AG20443 (cell line): ENCODE results near the gene PLCH2.

Source experiments
- DNase-seq: peaks from one replicate; pipeline ENCODE4 v3.0.0; 2012; ENCODE audit warnings: low spot score, mixed read lengths

PLCH2 gene

DNA sequence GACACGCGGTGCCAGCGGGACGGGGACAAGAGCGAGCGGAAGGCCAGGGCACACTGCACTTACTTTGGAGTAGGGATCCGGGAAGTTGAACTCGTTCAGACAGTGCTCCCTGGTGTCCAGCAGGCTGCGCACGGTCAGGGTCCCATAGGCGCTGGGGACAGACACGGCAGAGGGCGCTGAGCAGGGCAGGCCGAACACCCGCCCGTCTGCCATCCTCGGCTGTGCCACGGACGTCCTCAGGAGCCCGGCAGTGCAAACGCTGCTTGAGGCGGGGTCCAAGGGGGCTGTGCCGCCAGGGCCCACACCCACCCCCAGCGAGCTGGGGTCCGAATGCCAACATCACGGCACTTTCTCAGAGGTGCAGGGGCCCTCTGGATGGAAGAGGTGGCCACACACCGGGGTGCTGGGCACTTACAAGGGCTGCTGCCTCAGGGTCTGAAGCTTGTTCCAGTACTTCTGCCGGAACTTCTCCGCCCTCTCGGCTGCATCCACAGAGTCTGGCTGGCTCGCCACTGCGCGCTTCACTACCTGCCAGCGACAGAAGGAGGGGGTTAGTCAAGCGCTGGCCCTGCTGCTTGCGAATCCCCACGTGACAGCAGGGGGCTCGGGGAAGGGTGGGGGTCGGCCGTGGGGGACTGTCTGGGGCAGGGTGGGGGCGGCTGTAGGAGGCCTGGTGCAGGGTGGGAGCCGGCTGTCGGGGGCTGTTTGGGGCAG, 38.0 kb downstream of the PLCH2 start:
- no peak for DNase-seq

DNA sequence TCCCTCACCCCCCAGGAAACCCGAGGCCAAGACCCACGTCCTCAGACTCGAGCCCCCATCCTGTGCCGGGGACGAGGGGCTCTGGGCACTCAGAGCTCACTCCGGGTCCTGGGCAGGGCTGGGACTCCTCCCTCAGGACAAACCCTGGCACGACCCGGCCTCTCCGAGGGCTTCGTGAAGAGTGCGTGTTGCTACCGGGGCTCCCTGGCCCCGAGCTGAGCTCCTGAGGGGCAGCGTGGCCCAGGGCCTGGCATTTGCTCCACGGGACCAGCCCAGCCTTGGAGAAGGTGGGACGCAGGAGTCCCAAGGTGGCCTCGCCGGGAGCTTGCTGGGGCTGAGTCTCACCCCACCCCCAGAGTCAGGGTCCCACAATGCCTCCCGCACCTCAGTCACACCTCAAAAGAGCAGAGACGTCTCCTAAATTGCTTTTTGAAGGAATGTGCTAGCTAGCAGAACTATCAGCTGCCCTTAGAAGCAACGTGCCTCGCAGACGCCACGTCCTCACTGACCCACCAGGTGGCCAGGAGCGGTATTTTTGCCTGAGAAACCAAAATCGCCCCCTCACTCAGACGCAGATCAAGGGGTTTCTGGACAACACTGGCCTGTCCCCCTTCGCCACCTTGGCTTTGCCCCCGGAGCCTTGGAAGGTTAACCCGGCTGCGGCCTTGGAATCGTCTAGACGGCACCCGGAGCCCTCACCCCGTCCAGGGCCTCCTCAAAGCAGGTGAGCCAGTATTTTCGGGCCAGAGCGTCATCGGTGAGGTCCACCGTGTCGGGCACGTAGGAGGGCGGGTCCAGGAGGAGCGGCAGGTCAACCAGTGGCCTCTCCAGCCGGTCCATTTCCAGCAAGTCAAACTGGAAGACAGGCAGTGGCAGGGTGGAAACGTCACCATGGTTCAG, 39.0 kb downstream of the PLCH2 start:
- DNase-seq: no peak

DNA sequence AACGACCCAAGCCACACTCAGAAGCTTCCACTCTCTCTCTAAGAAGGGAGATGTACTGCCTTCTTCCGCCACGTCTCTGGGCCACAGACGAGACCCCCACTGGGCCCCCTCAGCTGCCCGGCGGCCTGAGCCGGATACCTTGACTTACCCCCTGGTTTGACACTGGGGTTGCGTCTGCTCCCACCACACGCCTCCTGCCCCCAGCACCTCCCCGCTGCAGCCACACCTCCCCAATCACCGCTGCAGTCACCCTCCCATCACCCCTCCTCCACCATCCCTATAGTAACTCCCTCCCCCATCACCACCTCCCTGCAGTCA, 39.6 kb downstream of the PLCH2 start:
- no peak for DNase-seq

DNA sequence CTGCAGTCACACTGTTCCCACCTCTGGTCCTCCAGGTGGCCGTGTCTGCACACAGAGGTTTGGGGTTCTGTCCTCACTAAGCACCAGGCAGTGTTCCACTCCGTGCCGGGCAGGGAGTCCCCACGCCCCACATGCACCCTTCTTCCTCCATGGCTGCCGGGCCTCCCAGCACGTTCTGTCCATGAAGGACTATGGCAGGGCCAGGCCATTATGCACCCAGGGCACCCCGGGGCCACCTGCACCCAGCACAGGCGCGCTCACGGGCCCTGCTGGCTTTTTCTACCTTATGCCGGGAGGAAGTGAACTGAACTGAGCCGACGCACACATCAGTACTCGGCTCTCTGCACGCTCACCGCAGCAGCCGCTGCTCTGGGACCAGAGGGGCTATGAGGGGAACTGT, 40.0 kb downstream of the PLCH2 start:
- no peak for DNase-seq

DNA sequence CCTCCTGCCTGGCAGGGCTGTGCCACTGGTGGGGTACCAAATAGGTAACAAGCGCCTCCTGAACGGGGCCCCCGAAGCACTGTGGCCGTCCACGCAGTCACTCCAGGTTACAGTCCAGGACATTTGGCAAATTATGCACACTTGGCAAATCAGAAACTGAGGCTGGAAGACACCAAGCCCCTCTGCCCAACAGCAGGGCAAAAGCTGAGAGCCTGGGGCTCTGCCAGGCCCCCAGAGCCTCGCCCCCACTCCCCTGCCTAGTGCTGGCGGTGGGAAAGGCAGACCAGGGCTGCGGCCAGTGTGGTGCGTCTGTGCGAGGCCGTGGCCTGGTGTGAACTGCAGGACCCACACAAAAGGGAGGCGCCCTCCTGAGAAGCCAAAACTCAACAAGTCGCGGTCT, 40.9 kb downstream of the PLCH2 start:
- DNase-seq: no peak

DNA sequence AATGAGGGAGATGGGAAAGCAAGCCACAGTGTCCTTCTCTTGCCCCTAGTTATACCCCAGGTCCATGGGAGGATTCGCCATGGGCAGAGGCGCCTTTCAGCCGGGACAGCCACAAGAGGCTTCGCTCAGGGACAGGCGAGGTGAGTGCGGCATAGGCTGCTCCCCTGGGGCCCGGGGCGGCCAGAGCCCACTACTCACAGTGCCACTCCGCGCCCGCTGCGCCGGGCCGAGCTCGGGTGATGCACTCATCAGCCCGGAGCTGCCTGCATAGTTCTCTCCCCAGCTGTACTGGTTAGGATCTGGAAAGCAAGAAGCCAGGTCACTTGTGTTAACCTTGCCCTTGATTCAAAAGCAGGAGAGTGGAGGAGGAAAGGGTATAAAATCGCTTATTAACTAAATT, 41.9 kb downstream of the PLCH2 start:
- DNase-seq: no peak

DNA sequence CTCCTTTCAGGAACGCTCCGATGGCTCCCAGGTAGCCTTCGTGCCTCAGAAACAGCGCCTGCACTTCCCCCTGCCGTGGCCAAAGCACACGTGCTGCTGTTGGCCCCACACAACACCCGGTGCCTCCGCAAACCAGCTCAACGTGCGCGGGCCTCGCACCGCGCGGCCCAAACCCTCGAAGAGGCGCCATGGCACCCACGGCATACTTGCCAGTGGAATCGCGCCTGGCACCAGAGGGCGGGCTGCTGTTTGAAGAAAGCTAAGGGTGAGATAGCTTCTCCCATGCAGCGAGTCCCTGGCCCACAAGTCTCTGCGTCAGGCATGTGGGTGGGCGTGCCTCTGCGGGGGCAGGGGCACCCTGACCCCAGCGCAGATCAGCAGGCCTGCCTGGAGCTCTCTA, 42.4 kb downstream of the PLCH2 start:
- no peak for DNase-seq

DNA sequence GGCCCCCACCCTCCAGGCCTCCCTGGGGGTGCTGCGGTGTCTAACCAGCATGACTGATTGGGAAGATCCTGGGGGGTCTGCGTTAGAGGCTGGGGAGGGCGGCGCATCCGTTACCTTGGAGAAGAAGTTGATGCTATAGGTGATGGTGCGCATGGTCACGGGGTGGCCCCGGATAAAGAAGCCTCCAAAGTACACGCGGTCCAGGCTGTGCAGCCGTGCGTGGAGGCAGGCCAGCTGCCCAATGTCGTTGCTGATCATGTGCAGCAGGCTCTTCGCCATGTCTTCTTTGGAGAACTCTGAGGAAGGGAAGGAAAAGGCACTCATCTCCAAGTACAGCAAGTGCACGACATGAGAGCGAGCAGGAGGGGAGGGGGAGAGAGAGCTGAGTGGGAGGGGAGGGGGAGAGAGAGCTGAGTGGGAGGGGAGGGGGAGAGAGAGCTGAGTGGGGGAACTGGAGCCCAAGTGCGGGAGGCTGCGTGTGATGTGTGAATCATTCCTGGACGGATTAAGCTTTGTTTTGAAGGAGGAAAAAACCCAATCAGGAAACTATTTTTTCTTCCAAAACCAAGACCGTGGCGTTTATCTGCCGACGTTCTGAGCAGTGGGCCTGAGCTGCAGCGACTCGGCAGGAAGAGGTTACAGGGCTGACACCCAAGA, 43.1 kb downstream of the PLCH2 start:
- DNase-seq: no peak

DNA sequence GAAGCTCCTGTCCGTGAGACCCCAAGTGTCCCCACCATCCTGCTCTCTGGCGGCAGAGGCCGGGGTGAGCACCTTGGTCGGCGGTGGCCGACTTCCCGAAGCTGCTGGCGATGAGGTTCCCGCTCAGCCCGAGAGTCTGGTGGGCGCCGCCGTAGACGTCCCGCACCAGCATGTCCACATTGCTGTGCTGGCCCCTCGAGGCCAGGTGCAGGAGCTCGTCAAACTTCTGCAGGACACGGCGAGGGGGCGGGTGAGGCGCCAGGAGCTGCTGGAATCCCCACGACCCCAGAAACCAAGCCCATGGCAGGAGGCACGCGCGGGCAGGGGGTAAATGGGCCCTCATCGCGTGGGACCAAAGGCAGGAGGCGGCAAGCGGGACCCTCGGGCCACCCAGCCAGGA, 43.6 kb downstream of the PLCH2 start:
- DNase-seq: no peak

DNA sequence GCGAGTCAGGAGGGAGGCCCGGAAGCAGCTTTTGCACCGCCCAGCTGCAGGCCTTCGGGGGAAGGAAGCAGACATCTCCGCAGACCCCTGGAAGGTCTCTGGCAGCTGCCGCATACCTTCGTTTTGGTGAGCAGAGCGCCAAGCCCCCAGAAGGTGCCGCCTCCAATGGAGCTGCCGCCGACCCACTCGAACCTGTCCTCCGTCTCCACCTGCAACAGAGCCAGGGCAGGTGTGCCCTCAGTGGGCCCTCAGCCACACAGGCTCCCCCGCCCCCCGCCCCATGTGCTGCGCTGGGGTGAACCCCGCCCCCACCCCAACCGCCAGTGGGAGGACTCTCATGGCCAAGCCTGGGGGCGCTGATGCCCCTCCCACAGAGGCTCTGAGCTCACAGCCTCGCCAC, 44.1 kb downstream of the PLCH2 start:
- no peak for DNase-seq

DNA sequence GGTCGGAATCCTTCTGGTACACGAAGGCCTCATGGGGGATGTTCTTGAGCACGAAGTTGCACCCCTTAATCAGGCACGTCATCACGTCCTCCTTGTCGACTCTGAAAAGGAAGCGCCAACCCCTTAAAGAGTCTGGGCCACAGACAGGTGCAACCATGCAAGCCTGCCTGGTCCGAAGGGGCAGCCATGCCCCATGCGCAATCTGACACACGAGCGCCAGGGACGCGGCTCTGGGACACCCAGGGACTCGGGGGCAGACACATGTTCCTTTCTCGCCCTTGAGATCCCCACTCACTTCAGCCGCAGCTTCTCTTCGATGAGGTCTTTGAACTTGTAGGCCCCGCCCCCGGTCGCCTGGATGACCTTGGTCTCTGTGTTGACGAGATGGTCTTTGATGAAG, 44.7 kb downstream of the PLCH2 start:
- DNase-seq: no peak

DNA sequence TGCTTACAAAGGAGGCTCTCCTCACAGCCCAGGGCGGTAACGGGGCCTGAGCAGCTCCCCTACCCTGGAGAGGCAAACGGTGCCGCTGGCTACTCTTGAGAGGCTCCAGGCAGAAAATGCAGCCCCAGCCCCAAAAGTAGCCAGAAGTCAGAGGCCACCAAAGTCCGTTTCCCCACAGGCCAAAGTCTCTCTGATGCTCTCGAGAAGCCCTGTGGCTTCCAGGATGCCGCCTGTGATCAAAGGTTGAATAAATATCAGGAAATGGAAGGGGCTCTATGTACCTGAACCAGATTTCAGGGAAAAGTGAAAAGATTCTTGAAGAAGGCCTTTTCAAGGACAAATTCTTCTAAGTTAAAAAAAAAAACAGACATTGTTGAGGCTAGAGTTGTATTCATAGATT, 46.1 kb downstream of the PLCH2 start:
- DNase-seq: no peak

DNA sequence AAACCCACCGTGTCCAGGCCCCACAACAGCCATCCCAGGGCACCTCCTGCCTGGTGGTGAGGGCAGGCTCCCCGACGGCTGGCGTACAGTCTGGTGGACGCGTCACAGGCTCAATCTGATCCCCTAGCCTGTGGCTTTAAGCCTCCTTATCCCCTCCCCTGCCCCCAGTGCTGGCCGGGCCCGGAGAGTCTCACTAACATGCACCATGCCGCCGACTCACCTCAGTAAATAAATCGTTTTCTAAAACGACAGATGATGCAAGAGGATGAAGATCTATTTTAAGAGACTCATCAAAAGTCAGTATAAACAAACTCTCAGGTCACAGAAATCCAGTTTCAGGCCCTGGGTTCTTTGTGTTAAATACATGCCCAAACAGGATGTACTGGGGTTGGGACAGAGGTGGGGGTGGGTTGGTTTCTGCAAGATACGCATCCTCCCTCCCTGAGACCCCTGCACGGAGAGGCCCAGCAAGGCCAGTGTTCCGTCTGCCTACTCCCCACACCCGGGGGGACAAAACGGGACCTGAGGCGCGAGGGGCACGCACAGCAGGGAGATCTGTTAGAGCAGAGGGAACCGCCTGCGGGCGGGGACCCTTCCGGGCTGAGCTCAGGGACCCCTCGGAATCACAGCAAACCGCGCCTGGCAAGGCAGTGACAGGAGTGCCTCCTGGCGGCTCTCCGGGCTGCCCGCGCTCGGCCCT, 47.3 kb downstream of the PLCH2 start:
- DNase-seq: no peak

DNA sequence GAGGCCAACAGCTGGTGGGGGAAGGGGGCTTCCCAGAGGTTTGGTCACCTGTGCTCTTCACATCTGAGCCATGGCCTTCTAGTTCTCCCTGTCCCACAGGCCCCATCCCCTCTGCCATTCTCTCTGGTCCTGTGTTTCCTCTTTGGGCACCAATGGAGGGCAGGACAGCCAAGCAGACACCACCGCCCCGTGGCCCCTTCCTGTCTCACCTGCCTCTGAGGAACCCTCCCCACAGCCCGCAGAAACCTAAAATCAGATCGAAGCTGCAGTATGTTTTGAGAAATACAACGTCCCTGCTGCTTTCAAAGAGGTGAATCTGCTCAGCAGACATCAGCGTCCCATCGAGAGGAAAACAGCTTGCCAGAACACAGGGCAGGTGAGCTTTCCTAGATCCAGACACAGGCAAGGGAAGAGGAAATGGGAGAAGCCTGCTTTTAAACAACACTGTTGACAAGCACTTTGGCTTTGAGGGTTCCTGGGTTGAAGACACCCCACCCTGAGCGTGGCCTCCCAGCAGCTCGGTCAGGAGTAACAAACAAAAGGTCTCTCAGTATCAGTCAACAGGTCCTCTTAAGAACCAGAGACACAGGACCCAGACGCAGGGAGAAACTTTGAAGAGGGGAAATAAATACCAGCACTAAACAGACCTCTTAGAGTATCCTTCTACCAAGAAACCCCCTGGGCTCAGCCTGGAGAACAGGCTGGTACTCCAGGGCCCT, 48.0 kb downstream of the PLCH2 start:
- no peak for DNase-seq

DNA sequence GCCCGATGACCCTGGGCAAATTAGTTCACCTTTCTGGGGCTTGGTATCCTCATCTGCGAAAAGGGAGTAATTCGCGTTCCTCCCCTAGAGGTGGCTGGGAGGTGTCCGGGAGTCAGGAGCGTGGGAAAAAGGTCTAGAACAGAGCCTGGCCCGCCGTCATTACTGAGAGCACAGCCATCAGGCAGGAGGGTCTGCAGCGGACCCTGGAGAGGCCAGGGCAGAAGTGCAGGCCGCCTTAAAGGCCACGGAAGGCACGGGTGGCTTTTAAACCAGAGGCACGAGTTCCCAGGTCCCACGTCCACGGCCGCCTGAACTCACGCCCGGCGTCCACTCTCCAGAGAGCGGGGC, 49.5 kb downstream of the PLCH2 start:
- no peak for DNase-seq

DNA sequence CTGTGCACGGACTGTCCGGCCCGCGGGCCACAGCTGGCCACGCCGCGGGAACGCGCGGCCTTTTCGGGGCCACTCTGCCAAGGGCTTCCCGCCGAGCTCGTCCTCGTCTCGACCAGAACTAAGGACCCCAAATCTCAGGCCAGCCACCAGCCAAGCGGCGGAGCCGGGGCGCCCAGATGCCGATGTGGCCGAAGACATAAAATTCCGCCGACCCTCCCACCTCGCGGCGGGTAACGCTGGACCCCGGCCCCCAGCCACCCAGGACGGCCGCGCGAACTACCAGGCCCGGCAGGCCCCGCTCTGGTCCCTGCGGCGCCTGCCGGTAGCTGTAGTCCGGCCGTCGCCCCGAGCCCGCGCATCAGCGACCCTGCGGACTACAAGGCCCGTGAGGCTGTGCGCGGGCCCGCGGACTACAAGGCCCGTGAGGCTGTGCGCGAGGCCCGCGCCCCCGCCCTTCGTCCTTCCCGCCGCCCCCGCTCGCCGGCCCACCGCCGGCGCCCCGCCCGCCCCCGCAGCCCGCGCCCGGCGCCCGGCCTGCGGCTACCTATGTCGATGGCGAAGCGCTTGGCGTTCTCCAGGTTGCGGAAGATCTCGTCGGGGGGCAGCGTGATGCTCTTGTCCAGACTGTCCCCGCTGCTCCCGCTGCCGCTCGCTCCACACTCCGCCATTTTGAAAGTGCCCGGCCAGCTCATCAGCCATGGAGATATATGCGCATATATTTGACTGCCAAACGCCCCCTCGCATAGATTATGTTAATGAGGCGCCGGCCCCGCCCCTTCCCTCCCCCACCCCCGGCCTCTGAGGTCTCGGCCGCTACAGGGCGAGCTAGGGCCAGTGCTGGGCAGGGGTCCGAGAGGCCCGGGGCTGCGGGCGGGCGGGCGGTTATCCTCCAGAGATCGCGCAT, 50.1 kb downstream of the PLCH2 start, which contains the start of gene PANK4:
TSS of gene PANK4 (minus strand) at position 677 of the 904 bp plus-strand sequence. CDS start at position 668, 9 bp downstream.
- peak; percentile 96 for DNase-seq

DNA sequence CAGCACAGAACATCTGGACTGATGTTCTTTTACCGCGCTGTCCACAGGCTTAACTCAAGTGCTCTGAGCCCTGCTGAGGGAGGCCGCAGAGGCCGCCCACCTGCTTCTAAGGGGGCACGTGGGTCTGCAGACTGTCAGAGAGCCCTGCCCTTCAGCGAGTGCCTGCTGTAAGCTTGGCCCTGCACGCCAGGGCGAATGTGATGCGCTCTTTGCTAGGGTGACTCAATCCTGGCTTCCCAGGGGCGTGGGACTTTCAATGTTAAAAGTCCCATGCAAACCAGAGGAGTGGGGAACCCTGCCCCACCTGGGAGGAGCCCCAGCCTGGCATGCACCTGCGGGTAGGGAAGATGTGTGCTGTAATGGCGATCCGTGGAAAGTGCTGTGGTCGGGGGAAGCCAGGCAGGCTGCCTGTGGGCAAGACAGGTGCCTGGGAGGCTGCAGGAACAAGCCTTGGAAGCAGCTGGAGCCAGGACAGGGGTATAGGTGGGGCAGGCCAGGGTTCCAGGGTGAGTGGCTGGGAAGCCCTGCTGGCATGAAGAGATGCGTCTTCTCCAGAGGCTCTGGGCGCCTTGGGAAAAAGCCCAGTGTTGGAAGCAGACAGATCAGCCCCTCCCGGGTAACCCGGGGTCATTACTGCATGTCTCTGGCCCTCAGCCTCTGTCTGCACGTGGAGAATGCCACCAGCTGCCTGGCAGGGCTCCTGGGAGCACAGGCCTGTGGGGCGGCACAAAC, 50.9 kb downstream of the PLCH2 start:
- peak; percentile 76 for DNase-seq

DNA sequence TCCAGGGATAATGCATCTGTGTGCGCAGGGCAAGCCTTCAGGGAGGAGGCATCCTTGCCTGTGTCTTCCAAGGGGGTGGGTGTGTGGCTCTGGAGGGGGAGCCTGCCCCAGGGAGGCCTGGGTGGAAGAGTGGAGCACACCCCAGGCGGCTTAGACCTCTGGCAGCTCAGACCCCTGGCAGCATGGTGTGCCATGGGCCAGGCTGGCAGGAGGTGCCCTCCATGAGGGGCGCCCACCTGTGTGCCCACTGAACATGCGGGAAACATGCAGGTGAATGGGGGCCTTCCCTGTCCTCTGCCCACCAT, 51.4 kb downstream of the PLCH2 start:
- DNase-seq: no peak

DNA sequence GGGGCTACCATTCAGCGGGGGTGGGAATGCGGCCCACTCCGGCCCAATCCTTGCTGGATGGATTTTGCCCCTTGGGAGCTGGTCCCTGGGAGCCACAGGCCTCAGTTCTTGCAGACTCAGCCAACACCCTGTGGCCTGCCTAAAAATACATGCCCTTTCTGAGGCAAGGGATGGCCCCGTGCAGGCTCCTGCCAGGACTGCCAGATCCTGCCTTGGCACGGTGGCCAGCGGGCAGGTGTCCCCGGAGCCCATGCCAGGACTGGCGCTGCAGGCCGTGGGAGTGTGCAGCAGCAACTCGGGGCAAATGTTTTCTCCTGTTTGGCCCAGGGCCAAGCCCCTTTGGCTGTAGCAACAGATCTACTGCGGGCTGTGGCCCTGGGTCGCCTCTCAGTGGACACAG, 51.9 kb downstream of the PLCH2 start:
- no peak for DNase-seq

DNA sequence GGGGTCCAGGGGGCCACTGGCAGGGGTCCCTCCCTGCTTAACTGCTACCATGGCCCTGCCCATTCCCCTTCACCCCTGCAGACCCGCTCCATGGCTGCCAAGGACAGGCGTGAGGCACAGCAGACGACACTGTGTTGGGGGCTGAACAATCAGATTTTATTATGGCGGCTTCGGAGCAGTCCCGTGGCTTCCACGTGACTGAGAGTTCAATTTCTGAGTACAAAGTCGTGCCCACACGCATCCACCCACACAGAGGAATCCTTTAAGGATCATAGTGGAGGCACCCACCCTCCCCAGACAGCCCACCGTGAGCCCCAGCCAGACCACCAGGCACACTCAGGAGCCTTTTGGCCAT, 52.5 kb downstream of the PLCH2 start:
- no peak for DNase-seq
